SK-N-DZ (cell line): ENCODE results near the gene HOXD10.
A peak's percentile ranks its signal among the peaks of the same experiment; 100 is the strongest.

Source experiments
- DNase-seq: peaks from one replicate; pipeline ENCODE4 v3.0.0-alpha.2; 2015; ENCODE audit warnings: low spot score

HOXD10 gene

DNA sequence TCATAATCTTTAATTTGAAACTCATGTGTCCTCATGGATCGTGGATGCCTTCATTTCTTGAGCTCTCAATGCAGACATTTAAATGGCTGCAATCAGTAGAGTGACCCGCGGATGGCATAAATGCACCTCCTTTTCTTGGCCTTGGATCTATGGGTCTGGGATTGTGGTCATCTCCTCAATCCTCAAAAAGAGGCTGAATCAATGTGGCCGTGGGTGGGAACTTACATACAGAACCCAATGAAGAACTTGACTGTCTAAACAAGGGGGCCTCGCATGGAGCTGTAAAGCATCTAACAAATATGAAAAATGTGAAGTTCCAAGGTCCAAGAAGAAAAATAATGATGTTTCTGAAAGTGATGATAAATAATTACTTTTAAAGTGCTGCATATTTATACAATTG lies 21.2 kb upstream of the HOXD10 start:
- DNase-seq = no peak

DNA sequence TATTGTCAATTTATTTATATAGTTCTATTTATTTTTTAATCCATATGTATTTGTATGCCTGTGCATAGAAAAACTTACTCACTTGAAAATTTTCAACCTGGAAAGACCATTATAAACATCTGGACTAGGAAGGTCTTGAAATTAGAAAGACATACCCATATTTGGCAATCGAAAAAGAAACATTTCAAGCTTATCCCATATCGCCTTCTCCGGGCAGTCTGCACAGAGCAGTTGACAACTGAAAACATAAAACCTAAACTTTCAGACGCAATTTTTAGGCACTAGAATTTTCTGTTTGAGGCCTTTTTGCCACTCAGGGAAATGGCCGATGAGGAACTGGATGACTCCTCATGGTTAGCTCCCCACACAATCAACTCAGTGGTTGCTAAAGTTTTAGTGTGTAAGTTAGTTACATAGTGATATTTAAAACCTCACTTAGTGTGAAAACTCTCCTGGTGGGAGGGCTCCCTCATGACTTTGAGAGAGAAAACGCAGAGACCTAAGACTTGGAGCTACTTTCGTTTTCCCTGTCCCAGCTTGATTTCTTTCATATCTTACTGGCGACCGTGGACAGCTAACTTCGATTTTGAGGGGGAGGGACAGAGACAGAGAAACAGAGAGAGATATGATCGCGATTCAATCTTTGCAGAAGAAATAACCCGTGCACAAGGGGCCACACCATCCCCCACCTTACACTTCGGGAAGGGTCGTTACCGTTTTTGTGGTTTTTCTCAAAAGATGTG lies 20.2 kb upstream of the HOXD10 start:
- DNase-seq = no peak

DNA sequence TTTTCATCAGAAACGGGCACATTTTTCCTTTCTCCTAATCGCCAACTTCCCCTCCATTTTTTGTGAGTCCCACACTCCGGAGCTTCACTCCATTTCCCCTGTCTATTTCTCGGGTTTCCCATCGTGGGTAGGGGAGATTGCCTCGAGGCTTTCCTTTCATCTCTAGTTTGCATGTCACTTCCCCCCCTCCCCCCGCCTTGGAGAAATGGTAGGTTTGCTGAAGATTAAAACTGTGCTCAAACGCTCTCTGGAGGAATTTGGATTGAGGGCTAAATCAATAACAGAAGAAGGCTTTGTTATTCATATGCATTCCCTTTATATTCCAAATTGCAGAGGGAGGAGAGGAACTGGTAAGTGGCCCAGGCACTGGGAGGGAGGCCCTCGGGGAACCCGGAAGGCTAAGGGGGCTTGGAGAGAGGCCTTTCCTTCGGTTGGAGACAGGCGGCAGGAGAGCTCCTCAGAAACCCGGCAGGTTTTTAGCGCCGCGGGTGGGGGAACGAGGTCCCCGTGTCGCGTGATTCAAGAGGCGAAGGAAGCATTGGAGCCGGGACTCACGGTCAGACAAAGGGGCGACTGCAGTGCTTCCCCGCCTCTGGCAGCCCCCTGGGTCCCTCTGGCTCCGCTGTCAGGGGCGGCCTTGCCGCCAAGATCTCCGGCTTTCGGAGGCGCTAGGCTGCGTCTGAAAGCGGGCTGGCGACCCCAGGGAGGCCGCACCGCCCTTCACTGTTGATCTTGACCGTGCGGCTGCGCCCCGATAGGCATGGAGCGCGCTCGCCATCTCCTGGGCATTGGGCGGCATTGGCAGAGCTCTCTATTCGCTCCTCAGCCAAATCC lies 19.4 kb upstream of the HOXD10 start:
- peak; percentile 80 for DNase-seq

DNA sequence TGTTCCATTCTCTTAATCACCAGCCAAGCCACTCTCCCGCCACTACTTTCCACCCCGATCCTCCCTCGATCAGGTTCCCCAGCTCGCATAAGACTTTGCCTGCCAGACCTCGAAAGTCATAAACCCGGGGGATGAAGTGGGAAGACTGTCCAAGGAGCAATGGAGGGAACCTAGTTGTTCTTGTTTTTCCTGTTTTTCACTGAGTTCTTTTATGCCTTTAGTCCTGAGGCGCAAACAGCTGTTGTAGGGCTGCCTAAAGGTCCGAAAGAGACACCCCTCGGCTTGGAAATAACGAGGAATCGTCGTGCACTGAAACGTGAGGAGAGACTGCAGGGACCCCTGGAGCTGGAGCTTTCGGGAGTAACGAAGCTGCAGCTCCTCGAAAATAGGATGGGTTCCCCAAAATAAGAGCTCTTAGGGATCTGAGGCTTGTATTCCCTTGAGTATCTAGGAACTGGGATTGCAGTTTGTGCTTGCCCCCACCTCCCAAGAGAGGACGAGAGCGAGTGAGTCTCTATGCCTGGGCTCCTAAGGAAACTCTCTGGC lies 18.7 kb upstream of the HOXD10 start:
- no peak for DNase-seq

DNA sequence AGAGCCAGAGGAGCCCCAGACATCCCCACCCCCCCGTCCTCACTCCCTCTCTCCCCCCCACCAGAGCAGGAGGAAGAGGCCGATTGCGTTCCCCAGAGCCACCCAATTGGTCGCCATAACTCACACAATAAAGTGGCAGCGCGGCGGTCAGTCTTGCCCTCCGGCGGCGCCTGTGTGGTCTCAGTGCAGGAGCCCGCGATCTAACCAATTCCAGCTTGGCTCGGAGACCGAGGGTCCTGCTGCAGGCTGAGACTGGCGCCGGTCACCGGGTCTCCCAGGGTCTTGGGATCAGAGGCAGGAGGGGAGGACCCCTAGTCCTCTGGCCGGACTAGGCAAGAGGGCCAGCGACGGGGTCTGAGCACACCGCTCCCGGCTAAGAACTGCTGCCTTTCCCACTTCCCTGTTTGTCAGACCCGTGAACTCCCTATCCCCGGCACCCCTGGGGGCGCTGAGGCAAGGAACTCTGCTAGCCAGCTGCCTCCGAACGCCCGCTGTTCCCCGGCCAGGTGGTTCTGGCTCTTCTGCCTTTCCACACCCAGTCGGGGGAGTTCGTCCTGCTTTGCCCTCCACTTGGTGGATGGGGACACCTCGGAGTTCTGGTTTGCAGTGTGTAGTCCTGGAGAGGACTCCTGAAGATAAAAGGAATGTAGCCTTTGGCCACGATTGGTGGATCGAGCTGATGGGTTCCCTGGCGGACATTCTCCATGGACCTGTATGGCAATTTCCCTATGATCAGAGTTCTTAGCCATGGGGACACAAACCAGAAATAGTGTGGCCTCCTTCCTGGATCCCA lies 18.0 kb upstream of the HOXD10 start:
- DNase-seq = no peak

DNA sequence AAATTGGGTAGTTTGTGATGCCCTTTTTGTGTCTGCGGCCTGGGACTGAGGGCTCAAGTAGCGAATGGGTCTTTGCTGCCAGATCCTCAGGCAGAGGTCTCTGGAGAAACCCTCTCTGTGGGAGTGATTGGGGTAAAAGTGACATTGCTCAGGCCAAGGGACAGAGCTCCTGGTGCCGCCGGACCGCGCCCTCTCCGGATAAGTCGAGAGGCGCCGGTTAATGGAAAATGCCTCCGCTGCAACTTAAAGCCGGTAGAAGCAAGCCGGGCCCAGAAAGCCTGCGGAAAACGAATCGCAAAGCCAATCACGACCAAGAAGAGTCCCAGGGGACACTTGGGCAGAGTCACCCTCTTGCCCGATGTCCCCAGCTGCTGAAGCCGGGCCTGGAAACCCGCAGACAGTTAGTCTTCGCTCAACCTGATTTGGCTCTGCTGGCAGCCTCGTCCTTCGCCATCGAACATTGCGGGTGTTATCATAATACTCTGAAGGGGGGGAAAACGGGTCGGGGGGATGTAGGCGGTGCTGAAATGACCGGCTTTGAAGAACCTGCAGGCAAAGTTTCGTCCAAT lies 17.3 kb upstream of the HOXD10 start:
- no peak for DNase-seq

DNA sequence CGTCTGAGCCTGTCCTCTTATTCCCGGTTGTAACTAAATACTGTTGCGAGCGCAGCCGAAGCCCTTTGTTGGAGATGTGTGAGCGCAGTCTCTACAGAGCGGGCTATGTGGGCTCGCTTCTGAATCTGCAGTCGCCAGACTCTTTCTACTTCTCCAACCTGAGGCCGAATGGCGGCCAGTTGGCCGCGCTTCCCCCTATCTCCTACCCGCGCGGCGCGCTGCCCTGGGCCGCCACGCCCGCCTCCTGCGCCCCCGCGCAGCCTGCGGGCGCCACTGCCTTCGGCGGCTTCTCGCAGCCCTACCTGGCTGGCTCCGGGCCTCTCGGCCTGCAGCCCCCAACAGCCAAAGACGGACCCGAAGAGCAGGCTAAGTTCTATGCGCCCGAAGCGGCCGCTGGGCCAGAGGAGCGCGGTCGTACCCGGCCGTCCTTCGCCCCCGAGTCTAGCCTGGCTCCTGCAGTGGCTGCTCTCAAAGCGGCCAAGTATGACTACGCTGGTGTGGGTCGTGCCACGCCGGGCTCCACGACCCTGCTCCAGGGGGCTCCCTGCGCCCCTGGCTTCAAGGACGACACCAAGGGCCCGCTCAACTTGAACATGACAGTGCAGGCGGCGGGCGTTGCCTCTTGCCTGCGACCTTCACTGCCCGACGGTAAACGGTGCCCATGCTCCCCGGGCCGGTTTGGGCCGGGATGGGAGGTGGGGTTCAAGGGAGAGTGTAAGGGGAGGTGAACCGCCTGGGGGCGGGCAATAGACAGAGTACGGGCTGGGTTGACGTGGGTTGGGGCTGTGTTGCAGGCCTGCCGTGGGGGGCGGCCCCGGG lies 16.6 kb upstream of the HOXD10 start, which contains the start of gene HOXD12:
HOXD12 (plus strand) TSS at position 68 of the 819 bp plus-strand sequence; CDS start at position 75, 7 bp downstream.
- no peak for DNase-seq

DNA sequence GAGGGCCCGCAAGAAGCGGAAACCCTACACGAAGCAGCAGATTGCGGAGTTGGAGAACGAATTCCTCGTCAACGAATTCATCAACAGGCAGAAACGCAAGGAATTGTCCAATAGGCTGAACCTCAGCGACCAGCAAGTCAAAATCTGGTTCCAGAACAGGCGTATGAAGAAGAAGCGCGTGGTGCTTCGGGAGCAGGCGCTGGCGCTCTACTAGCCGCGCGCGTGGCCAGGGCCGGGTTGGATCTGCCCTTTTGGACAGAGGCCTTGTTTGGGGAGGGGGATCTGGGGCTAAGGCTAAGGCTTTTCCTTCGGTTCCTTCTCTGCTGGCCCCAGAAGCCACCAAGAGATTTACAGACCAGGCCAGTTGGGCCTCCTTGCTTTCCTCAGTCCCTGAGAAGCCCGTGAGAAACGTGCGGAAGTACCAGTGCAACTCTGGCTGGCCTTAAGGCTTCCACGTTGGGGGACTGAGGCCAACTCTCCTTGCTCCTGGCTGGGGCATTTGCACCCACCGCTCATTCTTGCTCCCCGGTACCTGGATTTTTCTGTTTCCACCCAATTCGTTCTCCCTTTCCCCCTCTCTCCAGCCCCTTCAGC lies 15.9 kb upstream of the HOXD10 start:
- no peak for DNase-seq

DNA sequence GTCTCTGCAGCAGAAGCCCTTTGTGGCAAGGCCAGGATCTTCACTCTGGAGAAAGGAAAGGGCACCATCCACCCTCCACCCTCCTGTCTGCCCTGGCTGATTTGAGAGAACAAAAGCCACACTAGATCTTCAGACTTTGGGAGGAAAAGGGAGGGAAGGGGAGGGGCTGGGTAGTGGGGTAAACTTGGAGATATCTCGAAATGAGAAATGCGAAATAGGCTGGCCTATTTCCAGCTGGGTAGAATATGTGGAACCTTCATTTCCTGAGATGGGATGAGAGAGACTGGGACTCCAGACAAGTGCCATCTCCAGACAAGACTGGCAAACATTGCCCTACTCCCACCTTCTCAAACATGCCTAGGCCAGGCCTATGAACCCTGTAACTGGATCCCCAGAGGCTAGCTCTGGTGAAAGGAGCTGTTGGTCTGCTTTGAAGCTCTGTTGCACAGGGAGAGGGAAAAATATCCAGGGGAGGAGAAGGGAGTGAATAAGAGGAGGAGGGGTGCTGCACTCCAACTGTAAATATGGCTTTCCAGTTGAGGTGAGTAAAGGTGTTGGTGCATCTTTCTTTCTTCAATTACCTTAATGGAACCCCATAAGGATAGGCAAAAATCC lies 15.3 kb upstream of the HOXD10 start:
- DNase-seq = no peak

DNA sequence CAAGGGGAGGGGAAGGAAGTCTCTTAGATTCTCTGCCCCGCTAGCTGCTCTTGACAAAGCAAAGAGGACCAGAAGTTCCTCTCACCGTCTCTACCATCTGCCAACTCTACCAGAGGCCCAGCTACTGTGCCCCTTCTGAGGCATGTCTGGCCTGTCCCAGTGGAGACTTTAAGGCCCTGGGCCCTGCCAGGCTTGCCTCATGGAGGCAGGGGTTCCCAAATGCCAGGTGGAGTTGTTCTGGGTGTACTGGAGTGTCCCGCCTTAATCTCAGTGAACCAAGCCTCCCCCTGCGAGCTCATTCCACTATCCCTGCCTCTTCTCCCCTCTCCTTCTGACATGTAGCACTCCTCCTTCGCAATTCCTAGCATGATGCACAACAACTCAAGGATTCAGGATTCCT lies 14.7 kb upstream of the HOXD10 start:
- DNase-seq = no peak

DNA sequence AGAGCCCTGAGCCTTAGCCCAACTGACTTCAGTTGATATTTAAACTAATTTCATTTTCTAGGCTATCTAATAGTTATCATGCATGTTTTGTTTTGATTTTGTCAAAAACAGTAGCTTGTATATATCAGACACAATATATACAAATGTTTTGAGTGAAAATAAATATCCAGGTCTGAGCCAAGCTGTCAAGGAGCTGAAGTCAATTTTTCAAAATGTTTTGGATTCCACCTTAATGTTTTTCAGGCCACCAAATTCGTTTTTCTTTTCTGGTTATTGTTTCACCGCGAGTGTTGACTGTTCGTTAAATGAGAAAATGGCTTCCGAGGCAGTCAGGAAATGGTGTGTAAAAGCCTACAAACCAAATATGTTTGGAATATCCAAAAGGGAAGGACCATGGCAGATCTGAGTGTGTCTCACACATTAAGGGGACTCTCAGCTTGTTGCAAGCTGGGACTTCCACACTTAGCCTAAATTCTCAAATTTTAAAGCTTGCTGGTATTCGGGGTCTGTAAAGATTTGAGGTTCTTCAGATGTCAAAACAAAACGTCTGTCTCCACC lies 14.2 kb upstream of the HOXD10 start:
- DNase-seq = no peak

DNA sequence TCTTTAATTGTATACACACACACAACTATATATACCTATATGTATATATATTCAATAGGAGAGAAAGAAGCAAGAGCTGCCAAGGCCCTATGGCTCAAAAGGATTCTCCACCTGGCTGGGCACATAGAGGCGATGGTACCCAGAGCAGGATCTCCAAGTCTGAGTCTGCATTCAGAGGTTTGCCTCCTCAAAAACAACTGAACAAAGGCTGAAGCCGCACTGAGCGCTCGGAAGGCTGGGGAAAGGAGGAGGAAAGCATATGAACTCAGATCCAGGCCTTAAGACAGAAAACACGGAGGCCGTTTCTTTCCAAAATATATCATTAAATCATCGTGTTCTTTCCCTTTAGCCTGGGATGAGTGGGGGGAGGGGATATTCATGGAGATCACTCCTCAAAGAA lies 13.4 kb upstream of the HOXD10 start:
- DNase-seq = no peak

DNA sequence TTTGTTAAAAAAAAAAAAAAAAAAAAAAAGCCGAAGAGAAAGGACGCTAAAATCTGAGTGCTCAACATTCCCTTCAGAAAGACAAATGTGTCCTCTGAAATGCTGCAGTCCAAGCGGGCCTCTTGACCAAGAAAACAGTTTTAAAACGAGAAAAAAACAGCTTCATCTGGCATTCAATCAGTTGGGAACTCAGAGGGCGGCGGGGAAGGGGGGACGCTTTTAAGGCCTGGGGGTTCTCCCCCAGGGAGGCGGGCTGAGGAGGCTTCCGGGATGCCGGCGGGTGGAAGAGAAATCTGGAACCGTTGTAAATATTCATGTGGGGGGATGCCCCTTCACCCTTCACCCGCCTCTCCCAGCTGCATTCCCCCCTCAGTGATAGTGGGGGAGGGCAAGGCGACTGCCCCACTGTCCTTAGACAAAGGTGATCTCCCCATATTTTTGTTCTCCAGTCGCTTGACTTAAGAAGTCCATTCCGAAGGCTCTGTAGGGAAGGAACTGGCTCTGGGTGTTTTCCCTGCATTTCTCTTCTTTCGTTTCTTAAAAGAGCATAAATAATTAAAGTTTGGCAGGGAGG lies 12.7 kb upstream of the HOXD10 start:
- no peak for DNase-seq

DNA sequence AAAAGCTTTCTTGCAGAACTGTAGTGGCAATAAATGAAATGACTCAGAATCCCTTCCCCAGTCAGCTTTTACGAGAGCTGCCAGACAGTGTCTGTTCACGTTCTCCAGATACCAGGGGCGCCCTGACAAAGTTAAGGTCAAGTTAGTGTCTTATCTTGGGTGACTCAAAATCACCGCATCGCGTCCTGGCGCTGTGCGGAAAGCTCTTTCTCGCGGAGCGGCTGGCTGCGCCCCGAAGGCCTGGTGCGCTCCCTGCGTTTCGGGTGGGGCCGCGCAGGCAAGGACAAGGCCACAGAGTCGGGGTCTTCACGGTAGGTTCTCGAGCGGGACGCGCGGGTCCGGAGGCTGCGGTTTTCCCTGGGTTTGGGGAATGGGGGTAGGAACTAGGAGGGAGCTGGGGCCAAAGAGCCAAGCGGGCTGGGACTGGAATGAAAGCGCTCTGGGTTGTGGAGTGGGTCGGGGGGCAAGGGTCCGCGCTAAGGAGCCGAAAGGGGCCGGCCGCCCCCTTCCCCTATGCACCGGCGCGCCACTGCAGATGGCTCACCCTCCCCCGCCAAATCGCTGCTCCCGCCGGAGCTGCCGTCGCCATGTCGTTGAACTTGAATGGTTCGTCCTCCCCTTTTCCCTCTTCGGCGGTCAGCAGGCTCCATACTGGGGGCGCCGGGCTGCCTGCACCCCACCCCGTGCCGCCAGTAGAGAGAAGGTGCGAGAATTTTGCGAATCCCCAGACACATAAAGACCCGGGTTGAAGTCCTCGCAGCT lies 12.1 kb upstream of the HOXD10 start:
- peak; percentile 57 for DNase-seq

DNA sequence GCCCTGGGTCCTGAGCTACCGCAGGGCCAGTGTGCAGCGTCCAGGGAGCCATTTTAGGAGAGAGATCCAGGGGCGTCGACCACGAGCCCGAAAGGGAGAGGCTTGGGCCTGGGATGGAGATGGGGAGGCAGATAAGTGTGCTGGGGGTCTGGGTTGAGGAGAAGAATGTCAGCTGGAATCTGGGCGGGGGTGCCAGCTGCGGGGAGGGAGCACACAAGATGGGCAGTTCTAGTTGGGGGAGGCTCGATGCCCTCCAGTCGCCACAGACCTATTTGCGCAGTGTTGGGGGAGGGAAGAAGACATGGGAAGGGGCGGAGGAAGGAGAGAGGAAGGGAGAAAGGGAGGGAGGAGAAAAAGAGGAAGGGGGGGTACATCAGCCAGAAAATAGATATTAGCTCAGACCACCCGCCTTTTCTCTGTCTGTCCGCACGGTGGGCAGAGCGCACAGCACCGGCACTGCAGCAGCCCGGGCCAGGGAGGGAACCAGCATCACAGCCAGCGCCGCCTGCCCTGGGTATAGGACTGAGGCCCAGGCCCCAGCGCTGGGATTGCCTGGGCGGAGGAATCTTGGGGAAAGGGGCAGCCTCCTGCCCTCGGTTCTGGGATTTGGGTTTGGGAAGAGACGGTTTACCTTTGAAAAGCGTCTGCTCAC lies 11.4 kb upstream of the HOXD10 start:
- no peak for DNase-seq

DNA sequence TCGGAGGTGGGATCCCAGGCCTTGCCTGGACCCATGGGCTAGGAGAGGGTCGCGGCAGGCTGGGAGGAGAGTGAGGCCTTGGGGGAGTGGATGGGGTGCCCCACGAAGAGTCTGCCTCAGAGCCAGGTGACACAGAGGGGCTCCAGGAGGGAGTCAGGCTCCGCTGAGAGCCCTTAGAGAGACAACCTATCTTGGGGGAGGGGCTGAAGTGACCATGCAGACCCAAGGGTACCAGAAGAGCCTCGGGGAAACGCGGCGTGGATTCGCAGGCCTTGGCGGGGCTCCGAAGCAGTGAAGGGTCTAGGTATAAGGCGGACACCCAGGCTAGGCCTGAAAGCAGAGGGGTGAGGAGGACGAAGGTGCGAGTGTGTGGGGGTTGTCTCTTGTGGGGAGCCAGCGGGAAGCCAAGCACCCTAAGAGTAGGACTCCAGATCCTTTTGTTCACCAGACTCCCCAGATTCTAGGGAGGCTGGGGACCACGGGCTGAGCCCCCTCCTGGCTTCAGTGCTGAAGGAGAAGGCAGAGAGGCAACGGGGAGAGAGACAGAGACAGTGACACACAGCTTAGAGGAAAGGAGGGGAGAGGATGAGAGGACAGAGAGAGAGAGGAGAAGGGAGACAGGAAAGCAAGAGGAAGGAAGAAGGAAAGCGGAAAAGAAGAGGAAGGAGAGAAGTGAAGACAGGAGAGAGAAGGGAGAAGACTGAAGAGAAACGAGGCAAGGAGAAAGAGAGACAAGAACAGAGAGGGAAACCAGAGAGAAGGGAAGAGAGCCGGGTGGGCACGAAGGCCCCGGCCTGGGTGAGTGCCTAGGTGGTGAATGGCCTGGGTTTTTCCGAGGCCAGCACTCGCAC lies 10.6 kb upstream of the HOXD10 start:
- DNase-seq = no peak
